C4-2B (cell line): ENCODE measurements around the gene WFDC1.

Source experiments
- H3K27ac ChIP-seq: fragments of 450-650 bp; 2 replicates; pipeline ENCODE4 v1.5.1; 2017
- CTCF ChIP-seq: fragments of 450-650 bp; conservative IDR thresholded peaks from 2 replicates; pipeline ENCODE4 v1.5.1; 2017; ENCODE audit warnings: mild to moderate bottlenecking
- ZFX ChIP-seq: fragments of 450-650 bp; IDR thresholded peaks from 2 replicates; pipeline ENCODE4 v1.6.1; 2017

The WFDC1 gene

GRCh38 chr16:84303023-84303422, 8.3 kb downstream of the WFDC1 start:
- H3K27ac ChIP-seq: no peak overlapping the region
- TF ChIP-seq ZFX (no peak), CTCF (no peak)

- TF ChIP-seq CTCF (no peak), ZFX (no peak)
- no peak overlapping the region for H3K27ac ChIP-seq
Measured at GRCh38 chr16:84303516-84303915, 8.8 kb downstream of the WFDC1 start.

GRCh38 chr16:84306564-84306963, 11.9 kb downstream of the WFDC1 start:
- TF ChIP-seq ZFX (no peak), CTCF (no peak)
- no peak overlapping the region for H3K27ac ChIP-seq

- H3K27ac ChIP-seq: no peak overlapping the region
- TF ChIP-seq ZFX: no peak
- TF ChIP-seq CTCF: no peak
Measured at GRCh38 chr16:84307209-84307954, 12.7 kb downstream of the WFDC1 start.

- no peak overlapping the region for H3K27ac ChIP-seq
- TF ChIP-seq CTCF (peak; percentile 62), ZFX (no peak)
Measured at GRCh38 chr16:84308120-84308519, 13.4 kb downstream of the WFDC1 start.

- H3K27ac ChIP-seq: no peak overlapping the region
- no peak for TF ChIP-seq CTCF
- no peak for TF ChIP-seq ZFX
Measured at GRCh38 chr16:84310642-84311041, 16.0 kb downstream of the WFDC1 start.

- H3K27ac ChIP-seq: no peak overlapping the region
Measured at GRCh38 chr16:84312783-84313382, 18.2 kb downstream of the WFDC1 start.

More at GRCh38 chr16:84312783-84313382, 18.2 kb downstream of the WFDC1 start:
- TF ChIP-seq CTCF (no peak), ZFX (no peak)
